GM15510 (cell line): Measurements from ENCODE around the gene FOXJ3.

Source experiments
- POLR2A ChIP-seq: IDR thresholded peaks from 3 replicates; pipeline ENCODE4 v1.6.1; 2011; ENCODE audit warnings: borderline replicate concordance; ENCODE audit not compliant: insufficient read length; ENCODE audit errors: extremely low read depth

Gene FOXJ3

GRCh38 chr1:42335050-42335808, at the start of gene FOXJ3:
Gene FOXJ3, minus strand, starts transcription at chr1:42335235. Its CDS starts 24,142 bp downstream, at chr1:42311093.
- TF ChIP-seq POLR2A = peak; percentile 93

GRCh38 chr1:42381280-42381673, 46.2 kb upstream of the FOXJ3 start:
- TF ChIP-seq POLR2A = no peak

- peak; percentile 41 for TF ChIP-seq POLR2A
These were observed 45.7 kb upstream of the FOXJ3 start, which contains the start of gene RIMKLA for GRCh38 chr1:42380586-42381279. Gene RIMKLA, plus strand, starts transcription at chr1:42380792. Its CDS starts 143 bp downstream, at chr1:42380935.

- TF ChIP-seq POLR2A = no peak
These were observed 45.0 kb upstream of the FOXJ3 start for GRCh38 chr1:42379794-42380585.

GRCh38 chr1:42372796-42373195, 37.8 kb upstream of the FOXJ3 start:
- TF ChIP-seq POLR2A = no peak

DNA sequence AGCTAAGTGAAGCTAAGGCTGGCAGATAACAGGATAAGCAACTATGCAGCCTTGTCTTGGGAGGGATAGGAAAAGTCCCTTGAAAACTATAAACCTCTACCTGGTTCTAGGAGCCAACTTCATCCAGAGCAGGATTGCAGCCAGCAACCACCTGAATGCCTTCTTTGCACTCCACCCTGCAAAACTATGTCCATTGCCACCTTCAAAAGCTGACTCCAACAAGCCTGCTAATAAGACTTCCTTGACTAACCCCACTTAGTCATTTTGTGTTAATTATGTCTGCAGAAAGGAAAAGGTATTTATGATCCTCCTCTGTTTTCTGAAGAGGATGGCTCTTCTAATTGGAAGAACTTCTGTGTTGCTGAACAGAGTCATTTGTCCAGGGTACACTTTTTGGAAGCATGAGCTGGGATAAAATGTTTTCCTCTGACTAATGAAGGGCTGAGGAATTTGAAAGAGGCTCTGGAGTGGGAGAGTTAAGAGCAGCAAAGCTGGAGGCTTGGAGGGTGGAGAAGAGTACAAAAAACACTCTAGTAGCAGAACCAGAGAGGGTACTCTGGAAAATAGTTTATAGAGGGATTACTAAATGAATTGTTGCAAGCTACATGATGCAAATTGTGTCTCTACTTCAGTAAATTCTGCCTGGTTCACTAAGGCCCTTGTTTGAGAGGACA, 36.0 kb upstream of the FOXJ3 start:
- TF ChIP-seq POLR2A = no peak

DNA sequence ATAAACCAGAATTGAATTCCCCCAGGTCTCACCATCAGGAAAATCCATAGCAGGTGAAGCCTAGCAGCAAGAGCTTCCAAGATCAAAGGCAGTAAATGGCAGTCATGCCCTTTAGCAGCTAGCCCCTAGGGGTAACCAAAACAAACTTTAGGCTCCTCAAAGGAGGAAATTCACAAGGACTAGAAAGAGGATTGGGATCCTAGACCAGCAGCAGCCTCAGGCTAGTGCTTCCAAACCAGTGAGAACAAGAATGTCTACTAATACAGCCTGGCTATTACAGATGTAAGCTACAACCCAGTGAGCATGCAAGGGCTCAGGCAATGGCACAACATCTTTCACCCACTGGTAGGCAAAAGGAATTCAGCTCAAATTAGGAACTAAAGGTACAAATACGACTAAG, 34.4 kb upstream of the FOXJ3 start:
- no peak for TF ChIP-seq POLR2A

GRCh38 chr1:42368096-42368795, 33.2 kb upstream of the FOXJ3 start:
- TF ChIP-seq POLR2A = no peak

DNA sequence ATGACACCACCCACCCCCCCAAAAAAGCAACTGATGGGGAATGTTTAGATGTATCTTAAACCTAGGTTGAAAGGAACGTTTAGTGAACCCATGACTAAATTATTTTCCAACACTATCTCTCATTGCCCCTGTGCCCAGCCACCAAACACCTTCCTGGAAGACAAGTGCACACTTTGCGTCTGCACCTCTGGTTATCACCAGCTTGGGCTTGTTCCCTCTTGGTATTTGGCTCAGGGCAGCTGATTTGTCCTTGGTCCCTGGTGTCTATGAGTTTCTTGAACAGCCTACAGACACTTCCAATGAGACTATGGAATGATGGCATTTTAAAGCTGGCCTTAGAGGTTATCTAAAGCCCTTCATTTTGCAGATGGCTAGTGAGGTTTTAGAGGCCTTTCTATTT, 30.1 kb upstream of the FOXJ3 start:
- no peak for TF ChIP-seq POLR2A

DNA sequence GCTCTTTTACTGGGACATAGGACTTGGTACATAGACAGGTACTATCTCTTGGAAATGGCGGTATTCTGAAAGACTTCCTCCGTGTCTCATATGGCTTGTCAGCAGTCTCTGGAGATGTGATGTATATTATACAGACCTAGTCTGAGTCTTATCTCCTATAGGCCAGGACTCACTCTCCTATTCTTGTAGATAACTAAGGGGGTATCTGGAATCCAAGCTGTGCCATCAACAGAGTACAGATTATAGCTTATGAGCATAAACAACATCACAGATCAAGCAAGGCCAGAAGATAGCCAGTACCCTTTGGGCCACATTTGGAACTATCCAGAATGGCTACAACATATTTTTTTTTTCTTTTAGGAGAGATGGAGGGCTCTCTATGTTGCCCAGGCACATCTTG, 29.5 kb upstream of the FOXJ3 start:
- TF ChIP-seq POLR2A = no peak

DNA sequence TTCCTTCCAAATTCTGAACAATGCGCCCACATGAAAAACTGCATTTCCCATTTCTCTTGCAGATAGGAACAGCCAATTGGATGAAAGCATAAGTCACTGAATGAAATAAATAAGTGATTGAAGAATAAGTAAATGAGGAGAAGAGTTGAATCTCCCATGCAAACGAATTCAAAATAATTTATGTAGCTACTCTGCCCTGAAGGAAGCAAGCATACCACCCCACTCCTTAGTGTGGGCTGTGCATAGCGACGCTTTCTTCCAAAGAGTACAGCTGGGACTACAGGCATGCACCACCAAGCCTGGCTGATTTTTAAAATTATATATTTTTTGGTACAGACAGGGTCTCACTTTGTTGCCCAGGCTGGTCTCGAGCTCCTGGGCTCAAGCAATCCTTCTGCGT, 29.1 kb upstream of the FOXJ3 start:
- no peak for TF ChIP-seq POLR2A

DNA sequence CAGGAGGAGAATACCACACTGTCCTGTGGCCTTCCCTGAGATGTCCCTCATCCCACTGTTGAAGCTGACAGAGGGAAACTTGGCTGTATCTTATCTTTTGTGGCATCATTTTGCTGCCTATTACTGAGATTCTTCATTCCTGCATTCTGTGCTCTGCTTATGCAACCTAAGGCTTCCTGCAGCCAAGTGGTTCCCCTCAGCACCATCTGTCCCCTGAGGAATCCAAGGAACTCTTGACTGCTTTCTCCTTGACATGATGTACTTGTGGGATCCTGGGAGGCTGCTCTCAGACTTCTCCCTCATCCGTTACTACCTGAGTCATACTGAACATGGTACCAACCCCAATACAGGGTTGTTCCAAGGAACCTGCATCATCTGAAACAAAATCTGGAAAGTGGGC, 24.4 kb upstream of the FOXJ3 start:
- TF ChIP-seq POLR2A = no peak

- TF ChIP-seq POLR2A = no peak
These were observed 23.8 kb upstream of the FOXJ3 start for GRCh38 chr1:42358791-42359190.

DNA sequence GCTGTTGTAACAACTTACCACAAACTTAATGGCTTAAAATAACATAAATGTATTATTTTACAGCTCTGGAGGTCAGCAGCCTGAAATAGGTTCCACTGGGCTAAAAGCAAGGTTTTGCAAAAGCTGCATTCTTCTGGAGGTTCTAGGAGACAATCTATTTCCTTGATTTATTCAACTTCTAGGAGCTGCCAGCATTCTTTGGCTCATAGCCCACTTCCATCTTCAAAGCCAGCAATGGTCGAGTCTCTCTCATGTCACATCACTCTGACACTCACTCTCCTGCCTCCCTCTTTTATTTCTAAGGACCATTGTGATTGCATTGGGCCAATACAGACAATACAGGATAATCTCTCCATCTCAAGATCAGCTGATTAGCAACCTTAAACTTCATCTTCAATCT, 15.1 kb upstream of the FOXJ3 start:
- no peak for TF ChIP-seq POLR2A
